Activated CD4-positive, alpha-beta T cell treated with anti-CD3 and anti-CD28 coated beads, Interleukin-2, amount 10 ng/mL, durations not matched to agents 24 days and 14 days (primary cell): ENCODE measurements around the gene PCSK2. TPM values are rescaled to one million over a fixed set of nuclear protein-coding genes. Genes with fewer than 3 reads are reported as not detected.

Source experiments
- DNase-seq: peaks from one replicate; pipeline ENCODE4 v3.0.0; 2022
- H3K27ac Mint-ChIP-seq: one replicate; pipeline ENCODE4 v1.8.0; 2022; ENCODE audit warnings: mild to moderate bottlenecking, mixed read lengths
- H3K27me3 Mint-ChIP-seq: one replicate; pipeline ENCODE4 v1.8.0; 2022; ENCODE audit warnings: mixed read lengths
- H3K36me3 Mint-ChIP-seq: one replicate; pipeline ENCODE4 v1.8.0; 2022; ENCODE audit warnings: low read depth, mild to moderate bottlenecking, mixed read lengths
- H3K4me1 Mint-ChIP-seq: one replicate; pipeline ENCODE4 v1.8.0; 2021; ENCODE audit warnings: mixed read lengths
- H3K4me3 Mint-ChIP-seq: one replicate; pipeline ENCODE4 v1.8.0; 2022; ENCODE audit warnings: mild to moderate bottlenecking, moderate library complexity, mixed read lengths
- H3K9me3 Mint-ChIP-seq: one replicate; pipeline ENCODE4 v1.8.0; 2021; ENCODE audit warnings: mixed read lengths
- intact Hi-C: fragments of 100-400 bp; cut with micrococcal nuclease; formaldehyde crosslinking; loops from one replicate; pipeline ENCODE4 v1.15.1; 2023
- total RNA-seq: library from RNA; stranded (reverse); gene quantifications from 2 replicates; pipeline ENCODE4 v1.2.3, GENCODE V29; 2022

The PCSK2 gene
- total RNA-seq, 1 donor from 2014 or later, result not detected

GRCh38 chr20:17287998-17288397, 61.2 kb downstream of the PCSK2 start:
- H3K9me3 Mint-ChIP-seq, result no peaks in the 10 kb centered on the region
- no peaks in the 10 kb centered on the region for H3K27me3 Mint-ChIP-seq

GRCh38 chr20:17295151-17295726, 68.4 kb downstream of the PCSK2 start:
- Mint-ChIP-seq H3K36me3 (no peaks in the 10 kb centered on the region), H3K27ac (no peak overlapping the region), H3K4me3 (no peak overlapping the region), H3K9me3 (no peaks in the 10 kb centered on the region), H3K27me3 (no peaks in the 10 kb centered on the region), H3K4me1 (no peaks in the 10 kb centered on the region)
- DNase-seq, result no peak
- intact Hi-C loops, result no loop called here

More at GRCh38 chr20:17287998-17288397, 61.2 kb downstream of the PCSK2 start:
- intact Hi-C loops, result no loop called here
- no peak for DNase-seq
- Mint-ChIP-seq H3K36me3 (no peaks in the 10 kb centered on the region), H3K27ac (no peak overlapping the region), H3K4me3 (no peak overlapping the region), H3K4me1 (no peaks in the 10 kb centered on the region)

- no peaks in the 10 kb centered on the region for H3K4me1 Mint-ChIP-seq
- DNase-seq, result no peak
- H3K4me3 Mint-ChIP-seq, result no peak overlapping the region
- no peaks in the 10 kb centered on the region for H3K9me3 Mint-ChIP-seq
- intact Hi-C loops, result no loop called here
- no peak overlapping the region for H3K27ac Mint-ChIP-seq
- no peaks in the 10 kb centered on the region for H3K27me3 Mint-ChIP-seq
- no peaks in the 10 kb centered on the region for H3K36me3 Mint-ChIP-seq
These were observed 69.2 kb downstream of the PCSK2 start for GRCh38 chr20:17295991-17296390.

GRCh38 chr20:17298171-17298570, 71.3 kb downstream of the PCSK2 start:
- no peaks in the 10 kb centered on the region for H3K36me3 Mint-ChIP-seq
- H3K9me3 Mint-ChIP-seq, result no peaks in the 10 kb centered on the region
- H3K4me3 Mint-ChIP-seq, result no peak overlapping the region
- H3K27ac Mint-ChIP-seq, result no peak overlapping the region
- H3K4me1 Mint-ChIP-seq, result no peaks in the 10 kb centered on the region
- no peaks in the 10 kb centered on the region for H3K27me3 Mint-ChIP-seq
- intact Hi-C loops, result no loop called here
- no peak for DNase-seq

- Mint-ChIP-seq H3K9me3 (no peaks in the 10 kb centered on the region), H3K27me3 (no peaks in the 10 kb centered on the region), H3K36me3 (no peaks in the 10 kb centered on the region), H3K4me3 (no peak overlapping the region), H3K27ac (no peak overlapping the region), H3K4me1 (no peaks in the 10 kb centered on the region)
- intact Hi-C loops, result no loop called here
- DNase-seq, result no peak
These were observed 71.9 kb downstream of the PCSK2 start for GRCh38 chr20:17298751-17299150.

DNA sequence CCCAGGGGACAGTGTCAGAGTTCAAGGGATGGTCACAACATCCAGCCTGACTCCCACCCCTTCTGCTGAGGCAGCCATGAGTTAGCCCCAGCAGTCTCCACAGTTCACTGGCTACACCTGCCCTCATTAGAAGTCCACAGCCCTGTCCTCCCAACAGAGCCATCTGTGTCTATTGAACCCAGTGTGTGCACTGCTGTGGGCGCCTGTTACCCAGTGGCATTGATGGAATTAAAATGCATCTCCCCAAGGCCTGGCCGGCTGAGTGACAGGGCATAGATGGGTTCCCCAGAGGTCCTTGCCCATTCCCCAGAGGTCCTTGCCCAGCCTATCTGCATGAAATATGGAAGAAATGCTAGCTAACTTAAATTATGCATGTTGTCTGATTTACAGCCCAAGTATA, 73.3 kb downstream of the PCSK2 start:
- H3K27me3 Mint-ChIP-seq, result no peaks in the 10 kb centered on the region
- H3K4me1 Mint-ChIP-seq, result no peaks in the 10 kb centered on the region
- DNase-seq, result no peak
- H3K9me3 Mint-ChIP-seq, result no peaks in the 10 kb centered on the region
- no peak overlapping the region for H3K27ac Mint-ChIP-seq
- H3K4me3 Mint-ChIP-seq, result no peak overlapping the region
- no peaks in the 10 kb centered on the region for H3K36me3 Mint-ChIP-seq
- intact Hi-C loops, result no loop called here

- no peaks in the 10 kb centered on the region for H3K27me3 Mint-ChIP-seq
- no peak for DNase-seq
- no peaks in the 10 kb centered on the region for H3K9me3 Mint-ChIP-seq
- no peaks in the 10 kb centered on the region for H3K36me3 Mint-ChIP-seq
- no peak overlapping the region for H3K4me3 Mint-ChIP-seq
- intact Hi-C loops, result no loop called here
- H3K4me1 Mint-ChIP-seq, result no peaks in the 10 kb centered on the region
- H3K27ac Mint-ChIP-seq, result no peak overlapping the region
These were observed 77.9 kb downstream of the PCSK2 start for GRCh38 chr20:17304774-17305173.

- H3K9me3 Mint-ChIP-seq, result no peaks in the 10 kb centered on the region
- H3K4me3 Mint-ChIP-seq, result no peak overlapping the region
- no peaks in the 10 kb centered on the region for H3K36me3 Mint-ChIP-seq
- no peaks in the 10 kb centered on the region for H3K27me3 Mint-ChIP-seq
- no peaks in the 10 kb centered on the region for H3K4me1 Mint-ChIP-seq
- no peak for DNase-seq
- intact Hi-C loops, result no loop called here
- no peak overlapping the region for H3K27ac Mint-ChIP-seq
These were observed 79.6 kb downstream of the PCSK2 start for GRCh38 chr20:17306427-17306826.

DNA sequence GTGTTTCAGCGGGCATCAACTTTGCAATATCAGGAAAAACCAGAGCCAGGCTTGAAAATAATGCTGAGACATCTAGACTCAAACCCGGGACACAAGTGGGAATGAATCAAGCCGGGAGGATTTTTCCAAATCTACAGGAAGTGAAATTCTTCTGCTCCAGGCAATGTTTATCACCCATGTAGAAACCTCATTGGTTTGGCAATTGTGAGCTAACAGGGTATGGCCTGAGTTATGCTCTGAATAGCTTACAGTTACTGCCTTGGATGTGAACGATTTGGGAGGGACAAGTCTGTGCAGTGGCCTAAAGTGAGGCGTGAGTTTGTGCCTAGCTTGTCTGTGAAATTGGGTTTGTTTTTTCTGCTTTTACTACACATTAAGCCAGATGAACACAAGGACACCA, 87.4 kb downstream of the PCSK2 start:
- Mint-ChIP-seq H3K4me3 (no peak overlapping the region), H3K4me1 (no peaks in the 10 kb centered on the region), H3K36me3 (no peaks in the 10 kb centered on the region), H3K27me3 (peaks cover 31% of the 10 kb centered on the region), H3K9me3 (no peaks in the 10 kb centered on the region), H3K27ac (no peak overlapping the region)
- DNase-seq, result no peak
- intact Hi-C loops, result loop anchor here (10.0 kb wide), 1 partner anchor 61 kb away; no protein-coding TSS in a partner anchor

GRCh38 chr20:17315407-17316231, 88.8 kb downstream of the PCSK2 start:
- no peak for DNase-seq
- peaks cover 31% of the 10 kb centered on the region for H3K27me3 Mint-ChIP-seq

DNA sequence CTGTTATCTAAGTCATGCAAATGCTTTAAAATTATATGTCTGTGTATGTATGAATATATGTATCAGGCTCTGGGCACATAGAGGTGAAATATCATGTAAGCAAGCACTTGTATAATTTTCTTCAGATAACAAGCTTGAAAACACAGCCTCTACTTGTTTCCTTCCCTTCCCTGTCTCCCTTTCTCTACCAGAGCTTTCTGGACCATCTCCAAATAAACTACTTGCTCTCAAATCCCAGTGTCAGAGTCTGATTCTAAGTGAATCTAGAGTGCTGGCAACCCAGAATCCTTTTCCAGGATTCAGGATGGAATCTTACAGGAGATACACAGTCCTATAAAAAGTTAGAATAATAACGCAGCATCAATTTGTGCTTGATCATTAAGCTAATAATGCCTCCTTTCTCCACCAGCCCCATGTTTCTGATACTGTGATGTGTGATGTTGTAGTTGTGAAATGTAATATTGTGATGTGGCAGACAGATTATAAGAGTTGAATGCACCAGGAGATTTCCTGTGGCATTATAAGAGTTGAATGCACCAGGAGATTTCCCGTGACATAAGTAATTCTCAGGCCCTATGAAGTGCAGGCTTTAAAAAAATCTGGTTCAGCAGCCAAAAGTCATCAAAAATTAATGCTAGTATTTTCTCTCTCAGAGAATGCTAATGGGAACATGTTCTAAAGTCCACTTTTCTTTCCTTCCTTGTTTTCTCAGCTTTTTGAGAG, 89.6 kb downstream of the PCSK2 start:
- H3K9me3 Mint-ChIP-seq, result no peaks in the 10 kb centered on the region
- no peak overlapping the region for H3K4me3 Mint-ChIP-seq
- DNase-seq, result no peak
- H3K27me3 Mint-ChIP-seq, result peaks cover 31% of the 10 kb centered on the region
- no peak overlapping the region for H3K27ac Mint-ChIP-seq
- H3K36me3 Mint-ChIP-seq, result no peaks in the 10 kb centered on the region
- H3K4me1 Mint-ChIP-seq, result no peaks in the 10 kb centered on the region
- intact Hi-C loops, result loop anchor here (10.0 kb wide), 1 partner anchor 58 kb away; no protein-coding TSS in a partner anchor

More at GRCh38 chr20:17315407-17316231, 88.8 kb downstream of the PCSK2 start:
- intact Hi-C loops, result loop anchor here (10.0 kb wide), 1 partner anchor 59 kb away; no protein-coding TSS in a partner anchor
- Mint-ChIP-seq H3K9me3 (no peaks in the 10 kb centered on the region), H3K4me3 (no peak overlapping the region), H3K4me1 (no peaks in the 10 kb centered on the region), H3K36me3 (no peaks in the 10 kb centered on the region), H3K27ac (no peak overlapping the region)

DNA sequence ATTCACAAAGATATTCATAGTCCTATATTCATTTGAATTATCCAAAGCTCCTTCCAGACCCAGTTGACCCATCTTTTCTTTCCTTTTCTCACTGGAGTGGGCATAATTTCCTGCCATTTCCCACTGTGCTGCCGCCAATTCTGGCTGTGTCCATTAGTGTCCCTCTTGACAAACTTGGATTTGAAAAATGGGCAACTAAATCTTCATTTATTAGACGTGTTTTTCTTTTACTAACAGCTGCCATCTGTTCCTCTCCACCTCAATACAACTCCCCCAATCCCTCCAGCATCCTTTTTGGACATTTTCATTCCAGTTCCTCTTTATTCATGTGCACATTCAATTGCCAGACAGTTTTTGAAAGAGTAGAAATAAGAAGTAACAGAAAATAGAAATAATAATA, 90.5 kb downstream of the PCSK2 start:
- Mint-ChIP-seq H3K9me3 (no peaks in the 10 kb centered on the region), H3K27ac (no peak overlapping the region), H3K4me1 (no peaks in the 10 kb centered on the region), H3K4me3 (no peak overlapping the region), H3K27me3 (peaks cover 31% of the 10 kb centered on the region), H3K36me3 (no peaks in the 10 kb centered on the region)
- intact Hi-C loops, result loop anchor here (10.0 kb wide), 1 partner anchor 57 kb away; no protein-coding TSS in a partner anchor
- DNase-seq, result no peak

DNA sequence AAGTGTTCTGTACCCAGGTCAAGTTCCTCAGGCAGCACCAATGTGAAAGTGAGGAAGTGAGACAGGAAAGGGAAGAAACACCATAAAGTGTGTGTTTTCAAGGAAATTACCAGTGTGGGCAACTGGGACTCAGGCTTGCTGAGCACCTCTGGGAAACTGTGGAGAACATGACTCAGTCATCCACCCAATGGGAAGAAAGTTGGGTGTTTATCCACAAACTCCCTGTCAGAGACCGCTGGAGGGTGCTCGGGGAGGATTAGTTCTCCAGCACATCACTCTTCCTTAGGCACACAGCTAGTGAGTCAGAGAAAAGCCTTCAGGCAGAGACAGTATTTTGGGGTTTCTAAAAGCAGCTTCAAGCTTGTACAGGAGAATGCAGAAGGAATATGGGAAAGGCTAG, 93.6 kb downstream of the PCSK2 start:
- no peak overlapping the region for H3K4me3 Mint-ChIP-seq
- no peak overlapping the region for H3K27ac Mint-ChIP-seq
- intact Hi-C loops, result no loop called here
- no peak for DNase-seq
- peaks cover 17% of the 10 kb centered on the region for H3K27me3 Mint-ChIP-seq
- H3K9me3 Mint-ChIP-seq, result no peaks in the 10 kb centered on the region
- no peaks in the 10 kb centered on the region for H3K4me1 Mint-ChIP-seq
- H3K36me3 Mint-ChIP-seq, result no peaks in the 10 kb centered on the region

DNA sequence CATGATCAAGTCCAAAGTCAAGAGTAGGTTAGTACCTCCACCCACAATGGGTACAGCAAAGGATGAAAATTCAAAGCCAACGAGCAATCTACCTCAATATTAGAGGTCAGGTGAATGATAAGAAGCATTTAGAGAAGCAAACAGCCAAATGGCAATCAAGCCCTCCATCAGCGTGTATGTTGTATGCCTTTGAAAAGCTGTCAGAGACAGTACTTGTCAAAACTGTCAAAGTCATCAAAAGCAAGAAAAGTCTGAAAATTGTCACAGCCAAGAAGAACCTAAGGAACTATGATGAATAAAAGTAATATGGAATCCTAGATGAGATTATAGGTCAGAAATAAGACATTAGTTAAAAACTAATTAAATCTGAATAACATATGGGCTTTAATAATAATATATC, 99.3 kb downstream of the PCSK2 start:
- H3K9me3 Mint-ChIP-seq, result no peaks in the 10 kb centered on the region
- intact Hi-C loops, result no loop called here
- H3K4me1 Mint-ChIP-seq, result no peaks in the 10 kb centered on the region
- no peak for DNase-seq
- H3K36me3 Mint-ChIP-seq, result no peaks in the 10 kb centered on the region
- H3K27me3 Mint-ChIP-seq, result peaks cover 10% of the 10 kb centered on the region
- no peak overlapping the region for H3K27ac Mint-ChIP-seq
- H3K4me3 Mint-ChIP-seq, result no peak overlapping the region
